GM19023 (cell line): ENCODE measurements around the gene TIGD3.

Experiments used
- ATAC-seq: cut with Tn5 transposase; IDR thresholded peaks from one replicate; pipeline ENCODE4 v1.9.1; 2021; ENCODE audit warnings: mild to moderate bottlenecking, moderate library complexity; ENCODE audit not compliant: unreplicated experiment

TIGD3 gene

GRCh38 chr11:65404638-65405339 is 50.2 kb downstream of the TIGD3 start:
- no peak for ATAC-seq
